ENCODE data around the gene SPATA6L. TPM values are rescaled to one million over a fixed set of nuclear protein-coding genes. Genes with fewer than 3 reads are reported as not detected.

SPATA6L gene
- total RNA-seq, 1 donor from 2014 or later, result 8.8 TPM

DNA sequence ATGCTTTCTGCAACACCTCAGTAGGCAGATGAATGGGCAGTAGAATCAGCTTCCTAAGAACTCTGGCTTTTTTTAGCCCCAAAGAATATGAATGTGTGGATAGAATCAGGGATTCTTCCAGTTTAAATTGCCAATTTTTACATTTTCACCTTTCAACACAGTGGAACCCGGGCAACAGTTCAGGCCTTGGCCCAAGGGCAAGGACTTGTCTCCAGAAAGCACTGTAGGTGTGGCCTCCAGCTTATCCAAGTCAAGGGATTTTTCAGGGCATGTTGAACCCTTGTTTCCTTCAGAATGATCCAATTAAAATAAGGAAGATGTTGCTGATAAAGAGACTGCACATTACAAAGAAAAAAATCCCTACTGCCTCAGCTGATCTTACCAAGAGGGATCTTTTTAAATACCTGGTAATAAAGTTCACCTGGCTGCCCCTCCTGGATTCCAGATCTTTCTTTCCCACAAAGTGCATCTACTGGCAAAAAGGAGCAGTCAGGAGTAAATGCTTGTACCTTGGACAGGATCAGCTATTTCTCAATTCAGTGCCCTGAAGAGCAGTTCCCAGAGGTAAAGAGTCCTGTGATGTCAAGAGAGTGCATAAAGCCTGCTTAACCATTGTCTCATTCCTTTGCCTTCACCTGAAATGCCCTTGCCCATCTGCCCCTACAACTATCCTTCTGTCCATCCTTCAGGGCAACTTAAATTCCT is 84.3 kb downstream of the SPATA6L start:
- DNase-seq, result no peak

DNA sequence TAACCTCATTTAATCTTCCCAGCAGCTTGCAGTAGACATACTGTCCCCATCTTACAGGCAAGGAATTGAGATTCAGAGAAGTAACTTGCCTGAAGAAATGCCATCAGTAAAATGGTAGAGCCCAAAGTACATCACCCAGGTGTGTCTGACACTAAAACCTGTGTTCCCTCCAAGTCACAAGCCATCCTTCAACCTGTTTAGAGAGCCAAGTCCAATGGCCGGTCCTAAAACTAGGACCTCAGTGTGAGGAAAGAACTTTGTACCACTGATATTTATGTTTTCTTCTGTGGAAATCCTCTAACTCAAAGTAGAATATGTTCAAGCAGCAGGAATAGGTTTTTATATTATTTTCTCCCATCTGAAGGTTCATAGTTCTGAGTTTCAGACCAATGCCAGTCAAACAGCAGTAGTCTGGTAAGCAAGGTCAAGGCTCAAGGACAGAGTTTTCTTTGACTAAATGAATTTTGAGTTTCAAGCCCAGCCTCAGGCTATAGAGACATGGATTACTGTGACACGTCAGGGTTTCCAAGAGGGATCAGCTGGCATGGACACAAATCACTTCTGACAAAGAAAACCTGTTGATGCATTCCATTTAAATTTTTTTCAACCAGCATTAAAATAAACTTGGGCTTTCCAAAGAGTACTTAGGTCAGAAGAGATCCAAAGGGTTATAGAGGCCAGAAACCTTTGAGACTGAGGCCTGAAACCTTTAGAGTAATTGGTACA is 85.1 kb downstream of the SPATA6L start:
- no peak for DNase-seq

DNA sequence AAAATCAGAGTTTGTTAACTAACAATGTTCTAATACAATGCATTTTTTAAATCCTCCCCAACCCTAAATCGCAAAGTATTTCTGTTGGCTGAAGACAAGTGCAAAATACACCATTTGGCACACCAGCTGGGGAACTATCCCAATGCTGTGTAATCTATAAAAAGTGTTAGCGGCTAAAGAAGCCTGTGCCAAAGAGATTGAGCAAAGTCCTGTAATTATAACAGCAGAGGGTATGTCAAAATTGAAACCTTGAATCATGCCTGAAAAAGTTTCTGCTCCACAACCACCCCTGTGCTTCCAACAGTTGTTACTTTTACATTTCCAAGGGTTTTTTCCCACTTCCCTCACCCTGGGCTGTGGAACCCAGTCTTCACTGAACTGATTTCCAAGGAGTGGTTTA is 87.3 kb downstream of the SPATA6L start:
- no peak for DNase-seq

DNA sequence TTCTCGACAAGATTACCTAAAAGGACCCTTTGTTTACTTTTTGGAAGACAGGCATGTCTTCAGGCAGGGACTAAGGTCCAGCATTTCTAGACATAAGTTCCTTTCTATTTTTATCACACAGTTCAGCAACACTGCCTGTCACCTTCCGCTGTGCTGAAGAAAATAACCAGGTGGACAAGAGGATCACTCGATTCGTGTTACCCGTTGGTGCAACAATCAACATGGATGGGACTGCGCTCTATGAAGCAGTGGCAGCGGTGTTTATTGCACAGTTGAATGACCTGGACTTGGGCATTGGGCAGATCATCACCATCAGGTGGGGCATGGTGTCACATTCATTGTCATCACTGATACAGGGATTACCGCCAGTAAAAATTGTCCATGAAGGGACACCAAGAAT is 89.8 kb downstream of the SPATA6L start:
- no peak for DNase-seq

DNA sequence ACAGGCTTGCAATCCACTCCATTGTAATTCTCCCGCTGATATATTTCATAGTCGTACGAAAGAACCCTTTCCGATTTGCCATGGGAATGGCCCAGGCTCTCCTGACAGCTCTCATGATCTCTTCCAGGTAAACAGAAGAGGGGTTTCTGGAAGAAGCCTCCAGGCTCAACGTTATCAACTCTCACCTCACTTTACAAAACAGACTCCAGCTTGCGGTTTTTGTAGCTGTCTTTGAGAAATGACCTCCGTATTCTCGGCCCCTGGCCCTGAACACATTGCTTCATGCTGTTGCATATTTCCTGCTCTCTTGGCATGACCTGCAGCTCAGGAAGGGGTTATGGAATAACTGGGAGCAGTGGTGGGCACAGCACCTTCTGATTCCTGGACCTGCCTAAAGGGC is 90.3 kb downstream of the SPATA6L start:
- DNase-seq, result no peak

DNA sequence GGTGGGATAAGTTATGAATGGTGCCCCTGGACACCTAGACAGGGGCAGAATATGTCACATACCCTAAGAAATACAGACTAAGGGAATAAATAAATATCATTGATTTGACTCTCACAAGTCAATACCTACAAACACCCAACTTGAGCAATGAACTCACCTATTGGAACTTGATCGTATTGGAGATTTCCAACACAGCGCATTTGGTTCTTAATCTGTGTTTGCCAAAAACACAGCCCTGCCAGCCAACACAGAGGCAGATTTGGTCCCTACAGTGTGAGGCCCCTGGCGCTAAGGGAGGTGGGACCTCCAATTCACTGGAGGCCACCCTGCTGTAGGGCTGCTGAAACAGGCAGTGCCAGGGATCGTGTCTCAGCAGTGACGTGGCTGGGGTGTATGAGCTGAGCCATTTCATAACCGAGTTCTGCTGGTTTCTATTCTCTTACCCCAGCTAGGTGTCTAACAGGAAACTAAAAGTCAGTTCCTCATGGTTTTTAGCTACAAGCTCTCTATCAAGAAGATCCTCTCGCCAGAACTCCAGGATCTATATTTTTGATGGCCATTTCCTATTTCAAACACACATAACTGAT is 91.5 kb downstream of the SPATA6L start:
- DNase-seq, result no peak

DNA sequence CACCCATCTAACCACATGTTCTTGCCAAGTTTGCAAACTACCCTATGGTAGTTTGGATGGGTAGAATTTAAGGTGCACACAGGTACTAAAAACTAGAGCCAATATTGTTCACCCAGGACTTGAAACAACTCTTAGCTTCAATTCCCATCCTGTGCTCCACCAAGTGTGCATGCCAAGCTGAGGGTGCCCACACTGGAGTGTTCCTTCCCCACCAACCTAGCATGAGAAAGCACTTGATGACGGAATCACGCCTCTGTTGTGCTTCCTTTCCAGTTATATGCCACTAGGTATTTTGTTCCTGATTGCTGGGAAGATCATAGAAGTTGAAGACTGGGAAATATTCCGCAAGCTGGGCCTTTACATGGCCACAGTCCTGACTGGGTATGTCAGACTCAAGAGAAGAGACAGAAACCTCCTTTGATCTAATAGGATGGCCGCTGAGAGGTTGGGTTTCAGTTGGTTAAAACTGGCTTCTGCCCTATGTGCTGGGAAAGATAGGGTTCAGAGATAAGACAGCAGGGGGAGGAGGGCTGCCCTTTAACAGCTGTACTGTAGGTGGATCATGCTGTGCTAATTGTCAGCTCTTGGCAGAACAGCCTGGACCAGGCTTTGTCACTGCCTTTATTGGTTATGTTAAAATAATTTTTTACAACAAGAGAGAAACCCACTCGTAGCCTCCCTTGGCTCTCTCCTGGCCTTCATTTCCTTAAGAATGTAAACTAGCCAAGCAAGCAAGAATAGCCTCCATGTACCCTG is 92.5 kb downstream of the SPATA6L start:
- no peak for DNase-seq

DNA sequence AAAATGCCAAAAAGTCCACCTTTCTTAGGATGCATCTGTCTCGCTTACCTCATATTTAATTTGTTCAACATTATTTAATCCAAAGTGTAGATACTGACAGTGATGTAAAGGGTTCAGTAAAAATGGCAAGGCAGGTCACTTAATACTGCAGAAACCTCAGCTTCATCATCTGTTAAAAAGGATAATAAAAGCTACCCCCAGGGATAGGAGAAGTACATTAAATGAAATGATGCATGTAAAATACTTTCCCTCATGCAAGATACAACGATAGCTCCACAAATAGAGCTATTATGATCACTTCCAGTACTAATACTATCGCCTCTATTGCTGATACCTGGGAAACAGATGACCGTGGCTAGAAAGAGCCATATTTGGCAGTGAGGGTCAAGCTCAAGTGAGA is 93.1 kb downstream of the SPATA6L start:
- DNase-seq, result no peak

DNA sequence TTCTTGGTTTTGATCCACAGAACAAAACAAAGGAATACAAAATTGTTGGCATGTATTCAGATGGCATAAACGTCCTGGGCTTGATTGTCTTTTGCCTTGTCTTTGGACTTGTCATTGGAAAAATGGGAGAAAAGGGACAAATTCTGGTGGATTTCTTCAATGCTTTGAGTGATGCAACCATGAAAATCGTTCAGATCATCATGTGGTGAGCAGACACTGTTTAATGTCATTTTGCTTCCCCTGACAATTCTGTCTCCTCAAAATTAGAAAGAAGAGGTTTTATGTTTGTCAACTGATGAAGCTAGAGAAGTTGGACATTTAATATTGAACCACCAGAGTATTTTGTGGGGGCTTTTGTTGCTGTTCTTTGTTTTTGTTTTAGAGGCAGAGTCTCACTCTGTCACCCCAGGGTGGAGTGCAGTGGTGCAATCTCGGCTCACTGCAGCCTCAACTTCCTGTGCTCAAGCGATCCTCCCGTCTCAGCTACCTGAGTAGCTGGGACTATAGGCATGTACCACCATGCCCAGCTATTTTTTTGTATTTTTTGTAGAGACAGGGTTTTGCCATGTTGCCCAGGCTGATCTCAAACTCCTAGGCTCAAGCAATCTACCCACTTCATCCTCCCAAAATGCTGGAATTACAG is 94.0 kb downstream of the SPATA6L start:
- DNase-seq, result no peak

DNA sequence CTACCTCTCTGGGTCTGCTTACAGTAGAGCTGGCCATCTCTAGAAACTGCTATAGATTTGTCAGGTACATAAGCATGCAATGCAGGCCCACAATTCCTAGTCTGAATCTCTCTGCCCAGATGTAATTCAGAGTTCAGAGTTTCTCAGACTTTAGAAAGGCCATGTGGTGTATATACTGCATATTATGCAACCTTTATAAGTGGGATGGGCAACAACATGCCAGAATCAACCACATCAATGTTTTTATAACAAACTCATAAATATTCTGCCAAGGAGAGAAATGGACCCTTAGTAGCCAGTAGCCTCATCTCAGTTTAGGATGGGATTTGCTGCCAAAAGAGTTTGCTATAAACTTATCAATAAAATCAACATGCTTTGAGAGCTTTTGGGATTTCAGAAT is 97.2 kb downstream of the SPATA6L start:
- DNase-seq, result no peak

DNA sequence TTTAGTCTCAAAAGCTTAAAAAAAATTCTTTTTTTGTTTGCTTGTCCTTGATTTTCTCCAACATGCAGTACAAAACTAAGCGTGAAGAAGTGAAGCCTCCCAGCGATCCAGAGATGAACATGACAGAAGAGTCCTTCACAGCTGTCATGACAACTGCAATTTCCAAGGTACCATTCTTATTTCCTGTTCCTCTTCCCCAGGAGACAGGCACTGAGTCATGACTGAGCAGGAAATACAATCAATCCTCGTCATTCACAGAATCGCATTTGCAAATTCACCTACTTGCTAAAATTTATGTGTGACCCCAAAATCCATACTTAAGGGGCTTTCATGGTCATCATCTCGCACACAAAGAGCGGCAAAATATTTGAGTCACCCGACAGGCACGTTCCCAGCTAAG is 98.7 kb downstream of the SPATA6L start:
- peak; percentile 62 for DNase-seq

DNA sequence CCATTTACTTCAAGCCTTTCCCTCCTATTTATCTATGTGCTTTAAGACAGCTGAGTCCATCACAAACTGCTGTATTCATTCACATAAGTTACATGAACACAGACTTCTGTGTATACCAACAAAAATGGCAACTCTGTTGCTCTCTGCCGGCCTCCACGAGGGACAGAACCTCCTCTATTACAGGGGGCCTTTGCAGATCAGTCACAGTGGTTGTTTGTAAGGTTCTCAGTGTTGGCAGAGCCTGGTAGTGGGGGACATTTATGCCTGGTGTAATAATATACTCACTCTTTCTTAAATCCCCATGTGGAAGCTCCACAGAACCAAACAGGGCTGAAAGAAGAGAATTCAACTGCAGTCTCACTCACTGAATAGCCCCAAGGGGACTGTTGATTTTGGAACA is 99.5 kb downstream of the SPATA6L start:
- no peak for DNase-seq

DNA sequence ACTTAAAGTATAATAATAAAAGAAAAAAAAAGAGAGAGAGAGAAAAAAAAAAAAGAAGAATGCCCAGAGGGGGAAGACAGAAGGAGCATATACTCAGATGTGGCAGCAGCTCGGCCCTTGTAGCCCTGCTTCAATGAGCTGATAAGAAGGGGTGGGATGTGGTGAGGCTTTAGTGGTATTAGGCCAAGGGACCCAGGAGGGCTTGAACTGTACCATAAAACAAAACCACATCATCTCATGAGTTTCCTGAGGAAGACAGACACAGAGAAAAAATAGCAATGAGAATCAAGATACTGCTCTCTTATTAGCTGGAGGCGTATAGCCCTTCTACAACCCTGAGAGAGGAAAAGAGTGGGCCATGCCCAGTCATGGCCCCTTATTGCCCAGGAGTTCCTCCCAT is 103.2 kb downstream of the SPATA6L start:
- DNase-seq, result no peak

DNA sequence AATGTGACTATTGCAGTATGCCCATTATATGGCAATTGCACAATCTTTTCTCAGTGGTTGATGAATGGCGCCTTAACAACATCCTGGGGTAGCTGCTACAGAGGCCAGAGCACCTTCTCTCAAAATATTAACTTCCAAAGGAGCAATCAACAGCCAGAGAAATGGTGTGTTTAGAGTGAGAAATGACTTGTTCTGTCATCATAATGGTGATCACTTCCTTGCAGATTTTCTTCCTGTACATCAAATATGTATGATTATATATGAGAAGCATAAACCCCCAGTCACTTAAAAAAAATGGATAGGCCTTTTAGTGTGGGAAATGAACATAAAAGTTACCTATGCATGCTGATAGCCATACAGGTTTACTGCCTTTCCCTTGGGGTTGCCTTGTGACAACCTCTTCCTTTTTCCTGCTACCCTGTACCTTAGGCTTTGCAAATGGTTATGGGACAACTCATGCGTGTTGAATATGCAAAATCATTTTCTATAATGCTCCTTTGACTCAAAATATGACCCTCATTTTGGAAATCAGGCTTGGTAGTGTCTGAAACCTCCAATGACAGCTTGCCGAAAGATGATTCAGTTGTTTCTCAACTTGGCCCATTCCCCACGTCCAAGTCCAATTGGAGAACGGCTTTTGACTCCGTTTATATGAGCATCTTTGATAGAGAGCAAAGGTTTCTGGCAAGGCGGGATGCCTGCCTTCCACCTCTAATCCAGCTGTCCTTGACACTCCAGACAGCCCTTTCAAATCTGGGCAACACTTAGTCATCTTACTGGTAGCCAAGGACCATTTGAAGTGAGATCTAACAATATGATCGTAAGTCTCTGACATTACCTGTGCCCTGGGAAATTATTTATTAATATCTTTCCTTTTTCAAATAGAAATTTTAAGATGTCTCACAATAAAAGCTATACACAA is 106.8 kb downstream of the SPATA6L start:
- no peak for DNase-seq

DNA sequence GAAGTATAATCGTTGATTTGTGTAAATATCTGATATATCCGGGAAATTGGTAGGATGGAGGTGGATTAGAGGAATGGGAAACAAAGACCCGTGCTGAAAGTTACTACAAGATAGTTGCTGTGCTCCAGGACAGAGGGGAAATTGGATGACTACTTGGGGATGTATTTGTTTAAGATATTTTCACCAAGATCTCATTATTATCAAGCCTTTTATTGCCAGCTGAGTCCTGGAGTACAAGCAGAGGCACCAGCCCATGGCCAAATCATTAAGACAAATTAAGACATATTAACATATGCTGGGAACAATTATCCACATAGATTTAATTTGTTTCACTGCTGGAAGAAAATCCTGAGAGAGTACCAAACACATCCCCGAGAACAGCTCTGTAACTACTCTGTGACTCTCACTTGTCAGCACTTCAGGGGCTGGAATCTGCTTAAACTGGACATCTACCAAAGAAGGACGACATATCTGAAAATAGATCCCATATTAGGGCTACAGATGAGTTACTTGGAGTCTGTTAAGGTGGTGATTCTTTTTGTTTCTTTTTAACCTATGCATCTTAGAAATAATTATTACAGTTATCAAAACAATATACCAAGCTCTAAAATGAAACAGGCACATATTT is 107.8 kb downstream of the SPATA6L start:
- DNase-seq, result no peak

DNA sequence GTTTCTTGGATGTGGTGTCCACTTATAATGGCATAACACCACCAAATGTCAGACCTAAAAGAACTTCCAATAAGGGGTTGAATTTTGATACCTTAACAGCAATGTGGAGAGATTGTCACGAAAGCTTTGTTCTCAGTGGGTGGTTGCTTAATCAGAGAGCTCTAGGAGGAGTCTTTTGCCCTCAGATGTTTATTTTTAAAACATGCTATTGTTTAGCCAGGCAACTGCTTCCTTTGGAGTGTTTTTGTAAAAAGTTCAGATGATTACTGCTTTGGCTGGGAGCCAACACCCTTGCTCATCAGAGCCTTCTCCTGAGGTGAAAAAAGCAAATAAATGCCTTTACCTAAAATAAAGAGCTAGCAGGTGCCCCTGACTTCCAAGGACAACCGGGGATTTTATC is 111.0 kb downstream of the SPATA6L start:
- peak; percentile 96 for DNase-seq

DNA sequence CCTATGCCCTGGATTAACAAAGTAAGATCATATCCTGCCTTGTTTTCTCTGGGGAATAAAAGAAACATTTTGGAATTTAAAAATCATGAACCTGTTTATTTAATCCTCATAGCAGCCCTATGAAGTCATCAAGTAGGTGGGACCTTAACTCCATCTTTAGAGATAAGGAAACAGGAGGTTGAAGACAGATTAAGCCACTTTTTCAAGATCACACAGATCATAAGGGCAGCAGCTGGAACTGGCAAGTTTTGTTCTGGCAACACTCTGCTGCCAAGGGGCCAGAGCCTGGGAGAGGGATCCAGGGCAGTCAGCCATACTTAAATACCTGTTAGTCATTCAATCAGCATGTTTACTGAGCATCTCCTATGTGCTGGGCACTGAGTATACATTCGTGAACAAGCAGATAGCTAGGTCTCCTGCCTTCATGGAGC is 112.3 kb downstream of the SPATA6L start:
- DNase-seq, result peak; percentile 92

DNA sequence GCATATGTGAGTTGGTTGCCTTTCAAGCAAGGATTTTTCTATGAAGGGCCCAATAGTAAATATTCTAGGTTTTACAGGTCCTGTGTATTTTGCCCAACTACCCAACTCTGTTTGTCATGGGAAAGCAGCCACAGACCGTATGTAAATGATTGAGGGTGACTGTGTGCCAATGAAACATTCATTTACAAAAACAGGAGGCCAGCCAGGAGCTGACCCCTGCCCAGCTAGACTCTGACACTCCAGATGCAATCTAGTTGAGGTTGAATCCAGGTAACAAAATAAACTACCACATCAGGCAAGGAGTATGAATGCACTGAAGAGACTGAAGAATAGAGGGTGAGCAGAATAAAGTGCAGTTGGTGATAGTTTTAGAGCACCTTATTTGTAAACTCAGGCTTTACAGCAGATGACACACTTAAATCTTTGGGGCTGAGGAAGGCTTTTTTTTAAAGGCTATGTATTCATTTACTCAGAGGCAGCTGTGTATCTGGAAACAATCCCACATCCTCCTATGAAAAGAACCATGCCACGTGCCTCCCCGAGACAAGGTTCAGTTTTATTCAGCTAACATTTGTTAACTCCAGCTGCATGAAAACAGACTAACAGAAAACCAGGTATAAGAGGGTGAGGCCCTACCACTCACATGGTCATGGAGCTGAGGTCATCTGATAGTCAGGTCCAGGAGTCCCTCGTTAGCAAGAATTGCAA is 115.3 kb downstream of the SPATA6L start:
- DNase-seq, result peak; percentile 63

DNA sequence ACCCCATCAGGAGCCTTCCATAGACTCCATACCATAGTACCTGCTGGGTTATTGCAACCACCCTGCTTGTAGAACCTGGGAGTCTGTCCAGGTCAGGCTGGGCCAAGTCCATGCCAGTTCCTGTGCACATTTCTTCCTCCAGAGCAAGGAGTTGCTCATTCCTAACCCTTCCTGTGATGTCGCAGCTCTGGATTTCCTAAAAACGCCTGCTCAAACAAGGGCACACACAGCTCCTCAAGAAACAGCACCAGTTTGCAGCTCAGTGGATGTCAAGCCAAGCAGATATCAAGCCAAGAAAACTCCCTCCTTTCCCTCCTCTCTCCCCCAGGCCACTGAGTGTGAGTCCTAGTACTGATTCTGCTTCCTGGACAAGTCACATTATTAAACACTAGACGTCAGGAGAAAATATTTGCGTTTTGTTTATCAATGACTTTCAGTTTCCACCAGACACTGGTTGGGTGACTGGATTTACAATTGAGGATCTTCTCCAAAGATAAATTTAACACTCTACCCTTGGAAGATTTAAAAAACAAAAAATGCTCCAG is 116.5 kb downstream of the SPATA6L start:
- DNase-seq, result peak; percentile 41

Data from dermis blood vessel endothelial cell (primary cell).